ENCODE measurements around the gene AGTR1. TPM values are rescaled to one million over a fixed set of nuclear protein-coding genes. Genes with fewer than 3 reads are reported as not detected.
"Not testable (repeated sequence)": the region's sequence is repeated elsewhere in the genome, so short reads cannot be mapped to it uniquely, and the experiment has no call there.

AGTR1 gene
- total and polyA plus RNA-seq, 2 experiments from 2014 or later: 6.1 to 8.0 TPM

- WGBS (ENCODE audit: low lambda C conversion rate, missing lambda C conversion rate): 89% methylated on average over 9 of the region's 9 CpGs
- not testable (repeated sequence) for H3K4me1 ChIP-seq (ENCODE audit: insufficient read depth); DNase-seq (ENCODE audit: low spot score); H2AFZ ChIP-seq; H4K20me1 ChIP-seq (ENCODE audit: insufficient read depth, poor library complexity, severe bottlenecking); H3K36me3 ChIP-seq (replicated peaks; ENCODE audit: insufficient read depth, low read depth); H3K27ac ChIP-seq; H3K9me2 ChIP-seq (replicated peaks; ENCODE audit: insufficient read depth); H3K27me3 ChIP-seq; H3K79me2 ChIP-seq; H3K4me2 ChIP-seq; H3K4me3 ChIP-seq; H3K9me3 ChIP-seq (ENCODE audit: low read depth)
These were observed 88.5 kb downstream of the AGTR1 start for GRCh38 chr3:148786159-148786558.

GRCh38 chr3:148789146-148789545 lies 91.4 kb downstream of the AGTR1 start:
- Histone ChIP-seq H3K9me2 (replicated peaks; ENCODE audit: insufficient read depth) (no peaks in the 10 kb centered on the region), H3K27ac (no peak overlapping the region), H3K4me1 (ENCODE audit: insufficient read depth) (no peaks in the 10 kb centered on the region), H3K27me3 (no peaks in the 10 kb centered on the region), H3K9me3 (ENCODE audit: low read depth) (no peaks in the 10 kb centered on the region), H3K79me2 (no peaks in the 10 kb centered on the region), H3K4me3 (no peak overlapping the region), H3K4me2 (no peak overlapping the region), H2AFZ (no peak overlapping the region), H3K36me3 (replicated peaks; ENCODE audit: insufficient read depth, low read depth) (no peaks in the 10 kb centered on the region), H4K20me1 (ENCODE audit: insufficient read depth, poor library complexity, severe bottlenecking) (no peaks in the 10 kb centered on the region)
- WGBS (ENCODE audit: low lambda C conversion rate, missing lambda C conversion rate): 38% methylated on average over 6 of the region's 6 CpGs
- DNase-seq (ENCODE audit: low spot score): no peak
- TF ChIP-seq CTCF (IDR thresholded peaks at IDR 0.05; ENCODE audit: poor library complexity) (no peak), EZH2 (IDR thresholded peaks at IDR 0.05; ENCODE audit: borderline replicate concordance) (no peak), EZH2phosphoT487 (IDR thresholded peaks at IDR 0.05; ENCODE audit: low read depth, severe bottlenecking, unreplicated experiment) (no peak)

- DNase-seq (ENCODE audit: low spot score): no peak
- Histone ChIP-seq H3K9me3 (ENCODE audit: low read depth) (no peaks in the 10 kb centered on the region), H3K27ac (no peak overlapping the region), H3K4me3 (no peak overlapping the region), H3K9me2 (replicated peaks; ENCODE audit: insufficient read depth) (no peaks in the 10 kb centered on the region), H3K36me3 (replicated peaks; ENCODE audit: insufficient read depth, low read depth) (no peaks in the 10 kb centered on the region), H3K4me1 (ENCODE audit: insufficient read depth) (no peaks in the 10 kb centered on the region), H2AFZ (no peak overlapping the region), H4K20me1 (ENCODE audit: insufficient read depth, poor library complexity, severe bottlenecking) (no peaks in the 10 kb centered on the region), H3K4me2 (no peak overlapping the region), H3K27me3 (no peaks in the 10 kb centered on the region), H3K79me2 (no peaks in the 10 kb centered on the region)
- TF ChIP-seq EZH2phosphoT487 (IDR thresholded peaks at IDR 0.05; ENCODE audit: low read depth, severe bottlenecking, unreplicated experiment): no peak
- TF ChIP-seq EZH2 (IDR thresholded peaks at IDR 0.05; ENCODE audit: borderline replicate concordance): no peak
- no peak for TF ChIP-seq CTCF (IDR thresholded peaks at IDR 0.05; ENCODE audit: poor library complexity)
- 97% methylated on average over 2 of the region's 2 CpGs for WGBS (ENCODE audit: low lambda C conversion rate, missing lambda C conversion rate)
These were observed 92.2 kb downstream of the AGTR1 start for GRCh38 chr3:148789906-148790305.

- H3K27ac ChIP-seq: no peak overlapping the region
- H3K4me3 ChIP-seq: no peak overlapping the region
- WGBS (ENCODE audit: low lambda C conversion rate, missing lambda C conversion rate): 85% methylated on average over 2 of the region's 2 CpGs
- H3K4me2 ChIP-seq: no peak overlapping the region
- H3K9me2 ChIP-seq (replicated peaks; ENCODE audit: insufficient read depth): no peaks in the 10 kb centered on the region
- H3K79me2 ChIP-seq: no peaks in the 10 kb centered on the region
- no peak overlapping the region for H2AFZ ChIP-seq
- TF ChIP-seq EZH2phosphoT487 (IDR thresholded peaks at IDR 0.05; ENCODE audit: low read depth, severe bottlenecking, unreplicated experiment): no peak
- TF ChIP-seq CTCF (IDR thresholded peaks at IDR 0.05; ENCODE audit: poor library complexity): no peak
- TF ChIP-seq EZH2 (IDR thresholded peaks at IDR 0.05; ENCODE audit: borderline replicate concordance): no peak
- no peaks in the 10 kb centered on the region for H3K9me3 ChIP-seq (ENCODE audit: low read depth)
- H3K27me3 ChIP-seq: no peaks in the 10 kb centered on the region
- no peaks in the 10 kb centered on the region for H3K4me1 ChIP-seq (ENCODE audit: insufficient read depth)
- H4K20me1 ChIP-seq (ENCODE audit: insufficient read depth, poor library complexity, severe bottlenecking): no peaks in the 10 kb centered on the region
- DNase-seq (ENCODE audit: low spot score): no peak
- H3K36me3 ChIP-seq (replicated peaks; ENCODE audit: insufficient read depth, low read depth): no peaks in the 10 kb centered on the region
These were observed 92.7 kb downstream of the AGTR1 start for GRCh38 chr3:148790370-148790769.
